Esophagus muscularis mucosa (tissue), 4 donors: ENCODE data around the gene AWAT2. TPM values are rescaled to one million over a fixed set of nuclear protein-coding genes. Genes with fewer than 3 reads are reported as not detected.

Source experiments
- DNase-seq: peaks from one replicate; pipeline ENCODE4 v3.0.0-alpha.2; 2017; ENCODE audit errors: extremely low spot score
- H3K27ac ChIP-seq, 4 donors: fragments of 200-600 bp; sonication (generic); replicated peaks in 1 of 4; 1 replicate in 3 of 4; 2 replicates in 1 of 4; pipeline ENCODE4 v1.5.1; 2016 to 2019; ENCODE audit warnings: mild to moderate bottlenecking in 1 of 4
- H3K27me3 ChIP-seq, 4 donors: fragments of 200-600 bp; sonication (generic); one replicate each; pipeline versions ENCODE4 v1.5.1 to v1.6.0; 2016 to 2019
- H3K36me3 ChIP-seq, 4 donors: fragments of 200-600 bp; sonication (generic); one replicate each; pipeline ENCODE4 v1.5.1; 2016 to 2019
- H3K4me1 ChIP-seq, 4 donors: fragments of 200-600 bp; sonication (generic); one replicate each; pipeline ENCODE4 v1.5.1; 2016 to 2019
- H3K4me3 ChIP-seq, 4 donors: fragments of 200-600 bp; sonication (generic); 1 replicate in 2 of 4; 2 replicates in 2 of 4; pipeline ENCODE4 v1.5.1; 2016 to 2019; ENCODE audit warnings: mild to moderate bottlenecking in 4 of 4, moderate library complexity in 1 of 4
- H3K9me3 ChIP-seq, 4 donors: fragments of 200-600 bp; sonication (generic); 1 replicate in 3 of 4; 2 replicates in 1 of 4; pipeline ENCODE4 v1.5.1; 2016 to 2019
- CTCF ChIP-seq, 3 experiments: fragments of 200-600 bp in 2 of 3; fragments of 450-650 bp in 1 of 3; sonication (generic) in 2 of 3; IDR thresholded peaks; one replicate each; pipeline ENCODE4 v1.5.1; 2017 to 2019; ENCODE audit warnings: antibody characterized with exemption in 3 of 3, mild to moderate bottlenecking in 2 of 3, moderate library complexity in 1 of 3
- EP300 ChIP-seq: sonication (generic); formaldehyde crosslinking; IDR thresholded peaks from one replicate; pipeline ENCODE4 v1.6.1; 2017; ENCODE audit warnings: antibody characterized with exemption
- POLR2A ChIP-seq: fragments of 450-650 bp; IDR thresholded peaks from one replicate; pipeline ENCODE4 v1.6.1; 2017; ENCODE audit warnings: antibody characterized with exemption, moderate library complexity, mild to moderate bottlenecking, low read depth
- POLR2AphosphoS5 ChIP-seq, 2 donors: sonication (generic); formaldehyde crosslinking; IDR thresholded peaks; one replicate each; pipeline ENCODE4 v1.6.1; 2017; ENCODE audit warnings: antibody characterized with exemption in 2 of 2
- WGBS: methylation state at CpG from one replicate; pipeline ENCODE4 v1.1.5; 2018; 5-methylcytosine and 5-hydroxymethylcytosine counted together
- intact Hi-C: fragments of 100-400 bp; cut with DNase I; formaldehyde crosslinking; loops from one replicate; pipeline ENCODE4 v1.15.1; 2023
- total RNA-seq, 4 donors: library from RNA; depleted of rRNA; stranded (reverse); fragments of >200 nt; gene quantifications; one replicate each; pipeline versions ENCODE4 v1.1.0 to v1.2.1, GENCODE V29; 2016

AWAT2 gene
- total RNA-seq, 4 donors from 2014 or later, result not detected

GRCh38 chrX:70054391-70054790 is 4.7 kb upstream of the AWAT2 start:
- WGBS, result 69% methylated on average over 5 of the region's 5 CpGs
- Histone ChIP-seq H3K4me3 (no peak overlapping the region), H3K36me3 (no peaks in the 10 kb centered on the region), H3K9me3 (no peaks in the 10 kb centered on the region), H3K4me1 (no peaks in the 10 kb centered on the region), H3K27me3 (no peaks in the 10 kb centered on the region), H3K27ac (no peak overlapping the region)
- DNase-seq, result no peak
- TF ChIP-seq EP300, result no peak
- no peak for TF ChIP-seq POLR2AphosphoS5 (IDR thresholded peaks at IDR 0.05)
- no peak for TF ChIP-seq CTCF (IDR thresholded peaks at IDR 0.05)
- no peak for TF ChIP-seq POLR2A
- intact Hi-C loops, result no loop called here

GRCh38 chrX:70052895-70053615 is 3.3 kb upstream of the AWAT2 start:
- intact Hi-C loops, result no loop called here
- Histone ChIP-seq H3K27ac (no peak overlapping the region), H3K4me3 (no peak overlapping the region), H3K9me3 (no peaks in the 10 kb centered on the region), H3K27me3 (peaks cover 0 to 5% (median 0%) of the 10 kb centered on the region in 4 donors), H3K4me1 (no peaks in the 10 kb centered on the region), H3K36me3 (no peaks in the 10 kb centered on the region)
- DNase-seq, result no peak
- no peak for TF ChIP-seq EP300
- no peak for TF ChIP-seq CTCF (IDR thresholded peaks at IDR 0.05)
- TF ChIP-seq POLR2AphosphoS5 (IDR thresholded peaks at IDR 0.05), result no peak
- TF ChIP-seq POLR2A, result no peak
- WGBS, result 60% methylated on average over 7 of the region's 11 CpGs

- intact Hi-C loops, result no loop called here
- H3K27me3 ChIP-seq, result peaks cover 0 to 5% (median 0%) of the 10 kb centered on the region in 4 donors
- TF ChIP-seq EP300 (no peak), POLR2AphosphoS5 (IDR thresholded peaks at IDR 0.05) (no peak), POLR2A (no peak), CTCF (IDR thresholded peaks at IDR 0.05) (no peak)
- WGBS, result 76% methylated on average over 3 of the region's 3 CpGs
- H3K4me1 ChIP-seq, result no peaks in the 10 kb centered on the region
- no peak for DNase-seq
- no peaks in the 10 kb centered on the region for H3K9me3 ChIP-seq
- H3K4me3 ChIP-seq, result no peak overlapping the region
- no peak overlapping the region for H3K27ac ChIP-seq
- H3K36me3 ChIP-seq, result no peaks in the 10 kb centered on the region
These were observed 332 bp downstream of the AWAT2 start for GRCh38 chrX:70049406-70049805.

- DNase-seq, result no peak
- no peaks in the 10 kb centered on the region for H3K4me1 ChIP-seq
- no peaks in the 10 kb centered on the region for H3K9me3 ChIP-seq
- H3K27me3 ChIP-seq, result peaks cover 0 to 5% (median 0%) of the 10 kb centered on the region in 4 donors
- H3K4me3 ChIP-seq, result no peak overlapping the region
- intact Hi-C loops, result no loop called here
- no peak for TF ChIP-seq CTCF (IDR thresholded peaks at IDR 0.05)
- no peaks in the 10 kb centered on the region for H3K36me3 ChIP-seq
- no peak overlapping the region for H3K27ac ChIP-seq
These were observed 2.8 kb downstream of the AWAT2 start for GRCh38 chrX:70046978-70047377.
